ENCODE measurements around the gene TMEM94. TPM values are rescaled to one million over a fixed set of nuclear protein-coding genes. Genes with fewer than 3 reads are reported as not detected.

The TMEM94 gene
- total and polyA plus RNA-seq, 9 of the 15 experiments (the other 6 are each of a cell fraction or from before 2014, with no cell fraction given) = 0.35 to 48.1 (median 14.4) TPM

GRCh38 chr17:75508931-75509361 is 52.5 kb downstream of the TMEM94 start:
- Histone ChIP-seq H2AFZ (ENCODE audit: low read depth, low read length) (no peak overlapping the region), H3K27ac (ENCODE audit: extremely low read depth, low read depth, low read length) (no peak overlapping the region), H3K4me3 (no peak overlapping the region), H3K9ac (ENCODE audit: insufficient read depth in 1 of 2, low read depth in 2 of 2, low read length in 2 of 2) (peak overlapping the region in 1 of 2 experiments; percentile 43; a peak in 2 of 4 replicates), H4K20me1 (replicated peaks; ENCODE audit: control insufficient read depth, insufficient read depth, low read length) (peaks cover 15% of the 10 kb centered on the region), H3K9me1 (ENCODE audit: control insufficient read depth, insufficient read depth, low read length) (no peaks in the 10 kb centered on the region), H3K9me3 (replicated peaks; ENCODE audit: control insufficient read depth, insufficient read depth, low read depth, low read length) (no peaks in the 10 kb centered on the region), H3K4me2 (ENCODE audit: insufficient read depth, low read length) (no peak overlapping the region), H3K79me2 (ENCODE audit: control insufficient read depth, insufficient read depth, low read length) (no peaks in the 10 kb centered on the region; the same call in 2 of the 3 replicates), H3K36me3 (ENCODE audit: control insufficient read depth, insufficient read depth, low read length) (peaks cover 10% of the 10 kb centered on the region; the same call in 1 of the 3 replicates), H3K4me1 (replicated peaks in 1 of 2; ENCODE audit: control insufficient read depth in 2 of 2, insufficient read depth in 2 of 2, low read length in 2 of 2) (peaks cover 14 to 72% of the 10 kb centered on the region in 2 experiments), H3K27me3 (ENCODE audit: control insufficient read depth in 2 of 2, insufficient read depth in 2 of 2, low read length in 2 of 2) (no peaks in the 10 kb centered on the region)
- ATAC-seq = no peak
- 39% methylated on average over 3 of the region's 5 CpGs for WGBS (ENCODE audit: insufficient coverage, low coverage, missing lambda C conversion rate)
- in situ Hi-C loops (cut with MboI) (no loop called here), intact Hi-C loops (cut with micrococcal nuclease) (no loop called here)
- ChIA-PET POLR2A (interaction anchor here (1.3 to 2.1 kb wide), 2 partner anchors 10 kb away, joined by 3 to 9 read pairs; no protein-coding TSS in a partner anchor), CTCF (ENCODE audit: low intra/inter-chr PET ratio) (no interaction called here)
- no peak for TF ChIP-seq COPS2 (conservative IDR thresholded peaks at IDR 0.05)
- no peak for TF ChIP-seq TEAD2 (tag; IDR thresholded peaks at IDR 0.05)
- no peak for TF ChIP-seq NCOR1 (IDR thresholded peaks at IDR 0.05)
- peak; percentile 43; the same call in 1 of the 2 replicates for TF ChIP-seq NFIC (IDR thresholded peaks at IDR 0.05)
- TF ChIP-seq ELF2 (CRISPR knock-in tag; IDR thresholded peaks at IDR 0.05) = no peak
- no peak for TF ChIP-seq BCLAF1 (IDR thresholded peaks at IDR 0.05; ENCODE audit: borderline replicate concordance in 1 of 2, control insufficient read depth in 1 of 2, low read depth in 2 of 2, low read length in 1 of 2)
- FAIRE-seq = no peak
- no peak for DNase-seq (ENCODE audit: extremely low read depth in 1 of 4, low spot score in 3 of 4)
- no TSS peak for BruUV-seq (replicated peaks)
